GM12878 (cell line): ENCODE data around the gene PPARD. TPM values are rescaled to one million over a fixed set of nuclear protein-coding genes. Genes with fewer than 3 reads are reported as not detected.

Experiments
- ATAC-seq: fragments of 200-7000 bp; cut with Tn5 transposase; 3 replicates; pipeline ENCODE4 v1.9.1; 2020; ENCODE audit warnings: mild to moderate bottlenecking, moderate library complexity
- BruUV-seq: library from RNA; stranded (reverse); fragments of 400-500 nt; replicated peaks from 2 replicates; lab custom pipeline; 2021; lab: Mats Ljungman, UMichigan
- CTCF ChIA-PET: fragments of 300-600 bp; sonication (Branson Sonifier 250); formaldehyde crosslinking; extraction: SDS; loops from one replicate; lab custom pipeline; 2021; ENCODE audit warnings: inconsistent platforms; lab: Yijun Ruan, JAX
- POLR2A ChIA-PET: fragments of 350-600 bp; formaldehyde crosslinking; extraction: SDS; loops from one replicate; lab custom pipeline; 2021; ENCODE audit warnings: inconsistent platforms; lab: Charles Lee
- RAD21 ChIA-PET: fragments of 300-600 bp; sonication (Branson Sonifier 250); formaldehyde crosslinking; loops from one replicate; lab custom pipeline; 2023; ENCODE audit warnings: antibody characterized with exemption; ENCODE audit not compliant: unreplicated experiment; lab: Charles Lee
- SMC1A ChIA-PET: fragments of 300-600 bp; sonication (Branson Sonifier 250); formaldehyde crosslinking; loops from one replicate; lab custom pipeline; 2023; ENCODE audit not compliant: unreplicated experiment, uncharacterized antibody; lab: Charles Lee
- DNase-seq: peaks from one replicate; pipeline ENCODE4 v3.0.0-alpha.2; 2011; ENCODE audit warnings: low read depth, low spot score
- FAIRE-seq: peaks from 3 replicates; lab custom pipeline; 2011; peaks lifted over from hg19 to GRCh38; lab: Jason Lieb, UNC
- H2AFZ ChIP-seq: 2 replicates; pipeline ENCODE4 v1.6.0; 2011; ENCODE audit warnings: low read depth, low read length, control low read depth; ENCODE audit not compliant: control insufficient read depth
- H3K27ac ChIP-seq: 2 replicates; pipeline ENCODE4 v1.5.1; 2011; ENCODE audit warnings: control low read depth; ENCODE audit not compliant: control insufficient read depth, insufficient read depth
- H3K27me3 ChIP-seq, 2 experiments: replicated peaks in 1 of 2; 2 replicates each; pipeline versions ENCODE4 v1.6.0 to v1.6.1; 2011; ENCODE audit warnings: low read length in 1 of 2; ENCODE audit not compliant: control insufficient read depth in 2 of 2, insufficient read depth in 2 of 2
- H3K36me3 ChIP-seq, 2 experiments: 2 replicates each; pipeline ENCODE4 v1.5.1; 2011; ENCODE audit warnings: low read length in 1 of 2; ENCODE audit not compliant: control insufficient read depth in 2 of 2, insufficient read depth in 2 of 2
- H3K4me1 ChIP-seq: 2 replicates; pipeline ENCODE4 v1.6.1; 2011; ENCODE audit warnings: mild to moderate bottlenecking, low read length, moderate library complexity, mixed read lengths; ENCODE audit not compliant: control insufficient read depth, insufficient read depth
- H3K4me2 ChIP-seq: 2 replicates; pipeline ENCODE4 v1.6.0; 2011; ENCODE audit warnings: control low read depth; ENCODE audit not compliant: control insufficient read depth, insufficient read depth
- H3K4me3 ChIP-seq: fragments of 200-600 bp; sonication (generic); 2 replicates; pipeline ENCODE4 v1.5.1; 2016
- H3K79me2 ChIP-seq: 2 replicates; pipeline ENCODE4 v1.6.0; 2011; ENCODE audit warnings: low read length; ENCODE audit not compliant: control insufficient read depth, insufficient read depth
- H3K9ac ChIP-seq: 2 replicates; pipeline ENCODE4 v1.8.0; 2011; ENCODE audit warnings: low read length, control low read depth, mixed read lengths; ENCODE audit not compliant: control insufficient read depth, insufficient read depth
- H3K9me3 ChIP-seq: replicated peaks from 3 replicates; pipeline ENCODE4 v1.5.1; 2011; ENCODE audit warnings: mild to moderate bottlenecking, low read length; ENCODE audit not compliant: control insufficient read depth, insufficient read depth
- H4K20me1 ChIP-seq: 2 replicates; pipeline ENCODE4 v1.6.0; 2011; ENCODE audit not compliant: control insufficient read depth, insufficient read depth
- KAT2A ChIP-seq: conservative IDR thresholded peaks from 2 replicates; pipeline ENCODE4 v1.6.1; 2011; ENCODE audit warnings: low read depth, low read length; ENCODE audit not compliant: control insufficient read depth
- SPI1 ChIP-seq: IDR thresholded peaks from 2 replicates; pipeline ENCODE4 v1.6.1; 2011; ENCODE audit warnings: low read depth, mild to moderate bottlenecking, low read length, moderate library complexity, borderline replicate concordance; ENCODE audit not compliant: insufficient read depth
- whole genome bisulfite sequencing: methylation state at CpG from one replicate; pipeline ENCODE4 v1.1.6; 2016; ENCODE audit warnings: low lambda C conversion rate; ENCODE audit not compliant: insufficient replicate concordance, insufficient coverage; ENCODE audit errors: missing lambda C conversion rate; 5-methylcytosine and 5-hydroxymethylcytosine counted together
- in situ Hi-C: fragments of 300-500 bp; cut with MboI; formaldehyde crosslinking; loops from 9 replicates; pipeline ENCODE4 v1.14.3; 2018; ENCODE audit warnings: mixed read lengths
- intact Hi-C: fragments of 100-400 bp; cut with micrococcal nuclease; formaldehyde crosslinking; loops from one replicate; pipeline ENCODE4 v1.14.2; 2022; ENCODE audit not compliant: unreplicated experiment
- polyA plus RNA-seq, 11 experiments: library from polyadenylated mRNA; depleted of rRNA in 4 of 11; unstranded in 6 of 11; stranded (reverse) in 5 of 11; fragments of >200 nt; fragmentation: Nextera tagmentation in 4 of 11; fragmentation: Illumina TruSeq in 1 of 11; extraction: Ambion mirVana in 4 of 11; extraction: Trizol in 1 of 11; gene quantifications; 1 replicate in 1 of 11; 2 replicates in 10 of 11; pipeline versions ENCODE4 v1.2.1 to v1.2.3, GENCODE V29; 2011 to 2016; ENCODE audit warnings: inconsistent platforms in 2 of 11, missing spikeins in 2 of 11, low read depth in 1 of 11
- total RNA-seq, 4 experiments: library from RNA; depleted of rRNA in 3 of 4; stranded (reverse); fragments of >200 nt in 3 of 4; fragmentation: Illumina TruSeq in 1 of 4; extraction: Trizol in 1 of 4; gene quantifications; 2 replicates each; pipeline versions ENCODE4 v1.2.1 to v1.2.3, GENCODE V29; 2013 to 2021
- TF ChIP-seq, protein P1 (sequence below): IDR thresholded peaks from 2 replicates; pipeline ENCODE4 v1.6.1; 2012; ENCODE audit warnings: mild to moderate bottlenecking, low read depth, low read length

The PPARD gene
- total and polyA plus RNA-seq, 10 of the 15 experiments (the other 5 are each of a cell fraction or from before 2014, with no cell fraction given), result 0.05 to 12.6 (median 6.7) TPM

DNA sequence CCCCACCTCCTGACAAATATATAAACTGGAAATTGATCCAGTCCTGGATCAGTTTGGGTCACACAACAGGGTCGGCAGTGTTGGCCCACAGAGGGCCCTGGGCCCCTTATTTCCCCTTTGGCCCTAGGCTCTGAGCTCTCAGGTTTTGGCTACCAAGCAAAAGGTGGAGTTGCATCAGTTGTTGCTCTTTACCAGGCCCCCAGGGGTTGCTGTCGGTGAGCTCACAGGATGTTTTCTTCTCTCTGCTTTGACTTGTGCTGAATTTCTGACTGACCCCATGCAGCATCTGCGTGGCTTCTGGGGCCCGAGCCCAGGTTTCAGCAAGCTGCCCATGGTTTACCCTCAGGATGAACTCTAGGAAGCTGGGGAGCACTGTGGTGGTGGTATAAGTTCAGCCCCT is 44.6 kb downstream of the PPARD start:
- in situ Hi-C loops, result no loop called here
- Histone ChIP-seq H3K4me1 (peaks cover 5% of the 10 kb centered on the region), H3K36me3 (no peaks in the 10 kb centered on the region), H3K4me2 (no peak overlapping the region), H3K27ac (no peak overlapping the region), H4K20me1 (no peaks in the 10 kb centered on the region), H3K9me3 (no peaks in the 10 kb centered on the region; the same call in 2 of the 3 replicates), H3K27me3 (no peaks in the 10 kb centered on the region), H3K9ac (no peak overlapping the region), H3K79me2 (no peaks in the 10 kb centered on the region), H3K4me3 (no peak overlapping the region), H2AFZ (no peak overlapping the region)
- ChIA-PET SMC1A (no interaction called here), RAD21 (no interaction called here), CTCF (no interaction called here), POLR2A (no interaction called here)
- DNase-seq, result no peak
- ATAC-seq, result no peak
- TF ChIP-seq KAT2A, result no peak
- FAIRE-seq, result no peak
- 77% methylated on average over 4 of the region's 4 CpGs for WGBS
- intact Hi-C loops, result no loop called here
- BruUV-seq, result no TSS peak

DNA sequence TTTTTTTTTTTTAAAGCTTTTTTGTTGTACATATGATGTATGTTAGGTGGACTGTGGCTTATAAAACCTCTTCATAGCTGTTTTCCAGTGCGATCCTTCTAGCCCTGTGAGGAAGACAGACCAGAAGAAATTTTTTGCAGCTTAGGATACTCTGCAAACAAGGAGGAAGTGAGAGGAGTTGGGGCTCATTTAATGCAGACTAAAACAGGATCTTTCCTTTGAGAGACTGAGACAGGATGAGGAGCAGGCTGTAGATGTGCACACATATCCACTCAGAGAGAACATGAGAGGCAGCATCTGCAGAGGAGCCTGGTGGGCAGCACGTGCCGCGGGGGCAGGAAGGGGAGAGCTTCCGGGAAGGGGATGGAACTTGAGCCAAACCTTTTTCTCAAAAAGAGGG is 45.7 kb downstream of the PPARD start:
- WGBS, result 100% methylated on average over 1 of the region's 5 CpGs
- ATAC-seq, result no peak
- ChIA-PET RAD21 (no interaction called here), POLR2A (no interaction called here), CTCF (no interaction called here), SMC1A (interaction anchor here (0.7 kb wide), 1 partner anchor 39 kb away, joined by 3 read pairs; no protein-coding TSS in a partner anchor)
- intact Hi-C loops (no loop called here), in situ Hi-C loops (no loop called here)
- Histone ChIP-seq H2AFZ (no peak overlapping the region), H4K20me1 (no peaks in the 10 kb centered on the region), H3K79me2 (no peaks in the 10 kb centered on the region), H3K27ac (no peak overlapping the region), H3K4me1 (peaks cover 5% of the 10 kb centered on the region), H3K36me3 (no peaks in the 10 kb centered on the region), H3K27me3 (no peaks in the 10 kb centered on the region), H3K9me3 (no peaks in the 10 kb centered on the region; the same call in 2 of the 3 replicates), H3K4me3 (no peak overlapping the region), H3K9ac (no peak overlapping the region), H3K4me2 (no peak overlapping the region)
- no TSS peak for BruUV-seq
- TF ChIP-seq, protein P1, sequence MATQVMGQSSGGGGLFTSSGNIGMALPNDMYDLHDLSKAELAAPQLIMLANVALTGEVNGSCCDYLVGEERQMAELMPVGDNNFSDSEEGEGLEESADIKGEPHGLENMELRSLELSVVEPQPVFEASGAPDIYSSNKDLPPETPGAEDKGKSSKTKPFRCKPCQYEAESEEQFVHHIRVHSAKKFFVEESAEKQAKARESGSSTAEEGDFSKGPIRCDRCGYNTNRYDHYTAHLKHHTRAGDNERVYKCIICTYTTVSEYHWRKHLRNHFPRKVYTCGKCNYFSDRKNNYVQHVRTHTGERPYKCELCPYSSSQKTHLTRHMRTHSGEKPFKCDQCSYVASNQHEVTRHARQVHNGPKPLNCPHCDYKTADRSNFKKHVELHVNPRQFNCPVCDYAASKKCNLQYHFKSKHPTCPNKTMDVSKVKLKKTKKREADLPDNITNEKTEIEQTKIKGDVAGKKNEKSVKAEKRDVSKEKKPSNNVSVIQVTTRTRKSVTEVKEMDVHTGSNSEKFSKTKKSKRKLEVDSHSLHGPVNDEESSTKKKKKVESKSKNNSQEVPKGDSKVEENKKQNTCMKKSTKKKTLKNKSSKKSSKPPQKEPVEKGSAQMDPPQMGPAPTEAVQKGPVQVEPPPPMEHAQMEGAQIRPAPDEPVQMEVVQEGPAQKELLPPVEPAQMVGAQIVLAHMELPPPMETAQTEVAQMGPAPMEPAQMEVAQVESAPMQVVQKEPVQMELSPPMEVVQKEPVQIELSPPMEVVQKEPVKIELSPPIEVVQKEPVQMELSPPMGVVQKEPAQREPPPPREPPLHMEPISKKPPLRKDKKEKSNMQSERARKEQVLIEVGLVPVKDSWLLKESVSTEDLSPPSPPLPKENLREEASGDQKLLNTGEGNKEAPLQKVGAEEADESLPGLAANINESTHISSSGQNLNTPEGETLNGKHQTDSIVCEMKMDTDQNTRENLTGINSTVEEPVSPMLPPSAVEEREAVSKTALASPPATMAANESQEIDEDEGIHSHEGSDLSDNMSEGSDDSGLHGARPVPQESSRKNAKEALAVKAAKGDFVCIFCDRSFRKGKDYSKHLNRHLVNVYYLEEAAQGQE, result no peak
- peak; percentile 39; the same call in 1 of the 2 replicates for TF ChIP-seq SPI1
- no peak for DNase-seq
- no peak for FAIRE-seq
